IMR-90 (cell line): Measurements from ENCODE around the gene CHRM4. TPM values are rescaled to one million over a fixed set of nuclear protein-coding genes. Genes with fewer than 3 reads are reported as not detected.
A peak's percentile ranks its signal among the peaks of the same experiment; 100 is the strongest.

Experiments used
- ATAC-seq: fragments of 200-7000 bp; cut with Tn5 transposase; 2 replicates; pipeline ENCODE4 v1.9.1; 2020; ENCODE audit warnings: low read depth, mild to moderate bottlenecking, moderate library complexity
- BruUV-seq: library from RNA; stranded (reverse); fragments of 400-500 nt; replicated peaks from 2 replicates; lab custom pipeline; 2021; lab: Mats Ljungman, UMichigan
- CTCF ChIA-PET: fragments of 300-600 bp; formaldehyde crosslinking; extraction: SDS; loops from one replicate; lab custom pipeline; 2021; ENCODE audit warnings: antibody characterized with exemption; lab: Yijun Ruan, JAX
- POLR2A ChIA-PET: fragments of 300-600 bp; sonication (Branson Sonifier 250); formaldehyde crosslinking; loops from one replicate; lab custom pipeline; 2022; ENCODE audit warnings: antibody characterized with exemption; ENCODE audit not compliant: unreplicated experiment; lab: Charles Lee
- DNase-seq: peaks from one replicate; pipeline ENCODE4 v3.0.0; 2013
- H2AFZ ChIP-seq: replicated peaks from 2 replicates; pipeline ENCODE3; 2013; ENCODE audit warnings: low read length, mild to moderate bottlenecking; ENCODE audit not compliant: poor library complexity
- H2AK5ac ChIP-seq: 2 replicates; pipeline ENCODE4 v1.6.1; 2013; ENCODE audit warnings: low read depth, low read length, inconsistent platforms
- H2AK9ac ChIP-seq: replicated peaks from 2 replicates; pipeline ENCODE3; 2013; ENCODE audit warnings: mild to moderate bottlenecking, low read depth, low read length, moderate library complexity; ENCODE audit not compliant: poor library complexity
- H2BK120ac ChIP-seq: 2 replicates; pipeline ENCODE4 v1.6.1; 2013; ENCODE audit warnings: low read depth, low read length, inconsistent platforms
- H2BK15ac ChIP-seq: 3 replicates; pipeline ENCODE4 v1.6.1; 2013; ENCODE audit warnings: low read depth, low read length, inconsistent platforms
- H2BK20ac ChIP-seq: 2 replicates; pipeline ENCODE4 v1.6.1; 2013; ENCODE audit warnings: low read depth, mild to moderate bottlenecking, inconsistent platforms, low read length, moderate library complexity
- H2BK5ac ChIP-seq: 2 replicates; pipeline ENCODE4 v1.6.1; 2013; ENCODE audit warnings: mild to moderate bottlenecking, low read depth, low read length, inconsistent platforms; ENCODE audit not compliant: poor library complexity, severe bottlenecking
- H3K14ac ChIP-seq: replicated peaks from 2 replicates; pipeline ENCODE4 v1.6.1; 2013; ENCODE audit warnings: low read depth, low read length, inconsistent platforms
- H3K18ac ChIP-seq: 2 replicates; pipeline ENCODE4 v1.6.1; 2013; ENCODE audit warnings: low read depth, low read length, control low read depth
- H3K23ac ChIP-seq: 2 replicates; pipeline ENCODE4 v1.6.1; 2013; ENCODE audit warnings: low read depth, low read length, inconsistent platforms
- H3K27ac ChIP-seq: 2 replicates; pipeline ENCODE4 v1.5.1; 2013; ENCODE audit warnings: mild to moderate bottlenecking, control low read depth, low read length; ENCODE audit not compliant: insufficient read depth
- H3K27me3 ChIP-seq: 2 replicates; pipeline ENCODE4 v1.6.1; 2013; ENCODE audit warnings: low read length; ENCODE audit not compliant: control insufficient read depth, insufficient read depth
- H3K36me3 ChIP-seq: 2 replicates; pipeline ENCODE4 v1.6.1; 2013; ENCODE audit warnings: low read length, mixed read lengths; ENCODE audit not compliant: control insufficient read depth, insufficient read depth
- H3K4ac ChIP-seq: 2 replicates; pipeline ENCODE4 v1.6.1; 2013; ENCODE audit warnings: low read depth, low read length, inconsistent platforms
- H3K4me1 ChIP-seq: 2 replicates; pipeline ENCODE4 v1.6.1; 2013; ENCODE audit warnings: low read length, mixed read lengths; ENCODE audit not compliant: control insufficient read depth, insufficient read depth
- H3K4me2 ChIP-seq: 2 replicates; pipeline ENCODE4 v1.6.1; 2013; ENCODE audit warnings: low read depth, mild to moderate bottlenecking, control low read depth, low read length, moderate library complexity
- H3K4me3 ChIP-seq: 2 replicates; pipeline ENCODE4 v1.5.1; 2013; ENCODE audit warnings: low read depth, mild to moderate bottlenecking, control low read depth, low read length, moderate library complexity; ENCODE audit not compliant: insufficient read depth
- H3K56ac ChIP-seq: 2 replicates; pipeline ENCODE4 v1.6.1; 2013; ENCODE audit warnings: low read length, inconsistent platforms; ENCODE audit not compliant: insufficient read depth; ENCODE audit errors: extremely low read depth
- H3K79me1 ChIP-seq, 2 experiments: 2 replicates each; pipeline ENCODE4 v1.6.1; 2013; ENCODE audit warnings: low read length in 2 of 2, inconsistent platforms in 1 of 2, low read depth in 1 of 2
- H3K9ac ChIP-seq: 2 replicates; pipeline ENCODE4 v1.6.1; 2013; ENCODE audit warnings: low read depth, low read length, control low read depth
- H3K9me1 ChIP-seq: 2 replicates; pipeline ENCODE4 v1.6.1; 2013; ENCODE audit warnings: low read length, inconsistent platforms; ENCODE audit not compliant: insufficient read depth
- H3K9me3 ChIP-seq: 2 replicates; pipeline ENCODE4 v1.6.1; 2013; ENCODE audit warnings: low read length; ENCODE audit not compliant: control insufficient read depth, insufficient read depth
- H4K20me1 ChIP-seq: 2 replicates; pipeline ENCODE4 v1.6.1; 2013; ENCODE audit warnings: low read length, inconsistent platforms; ENCODE audit not compliant: insufficient read depth
- H4K5ac ChIP-seq: 2 replicates; pipeline ENCODE4 v1.6.1; 2013; ENCODE audit warnings: mild to moderate bottlenecking, low read depth, low read length, control low read depth
- H4K8ac ChIP-seq, 2 experiments: 2 replicates each; pipeline ENCODE4 v1.6.1; 2013; ENCODE audit warnings: low read depth in 2 of 2, low read length in 2 of 2, control low read depth in 1 of 2, inconsistent platforms in 1 of 2
- H4K91ac ChIP-seq: 2 replicates; pipeline ENCODE4 v1.6.1; 2013; ENCODE audit warnings: low read depth, low read length, inconsistent platforms; ENCODE audit not compliant: insufficient read depth
- BHLHE40 ChIP-seq: fragments of 150-350 bp; IDR thresholded peaks from 2 replicates; pipeline ENCODE4 v1.6.1; 2016; ENCODE audit warnings: mild to moderate bottlenecking, low read depth, low read length
- CEBPB ChIP-seq: IDR thresholded peaks from 2 replicates; pipeline ENCODE4 v1.6.1; 2012; ENCODE audit warnings: low read depth, low read length, improper control_type of control experiment
- ELK1 ChIP-seq: fragments of 150-350 bp; IDR thresholded peaks from 2 replicates; pipeline ENCODE4 v1.6.1; 2016; ENCODE audit warnings: low read depth, mild to moderate bottlenecking, low read length, moderate library complexity, borderline replicate concordance
- FOS ChIP-seq: fragments of 150-350 bp; IDR thresholded peaks from 2 replicates; pipeline ENCODE4 v1.6.1; 2016; ENCODE audit warnings: low read depth, low read length
- MAFK ChIP-seq: IDR thresholded peaks from 2 replicates; pipeline ENCODE4 v1.6.1; 2012; ENCODE audit warnings: low read depth, low read length, improper control_type of control experiment
- MXI1 ChIP-seq: IDR thresholded peaks from 2 replicates; pipeline ENCODE4 v1.6.1; 2012; ENCODE audit warnings: low read depth, mild to moderate bottlenecking, low read length, moderate library complexity, borderline replicate concordance
- NFE2L2 ChIP-seq: fragments of 150-350 bp; IDR thresholded peaks from 2 replicates; pipeline ENCODE4 v1.6.1; 2016; ENCODE audit warnings: low read depth, mild to moderate bottlenecking, low read length
- RCOR1 ChIP-seq: IDR thresholded peaks from 2 replicates; pipeline ENCODE4 v1.6.1; 2012; ENCODE audit warnings: mild to moderate bottlenecking, low read length, improper control_type of control experiment; ENCODE audit not compliant: insufficient replicate concordance
- RFX5 ChIP-seq: IDR thresholded peaks from 2 replicates; pipeline ENCODE4 v1.8.0; 2012; ENCODE audit warnings: low read depth, mild to moderate bottlenecking, low read length, moderate library complexity
- SMC3 ChIP-seq: fragments of 150-350 bp; IDR thresholded peaks from 2 replicates; pipeline ENCODE4 v1.6.1; 2016; ENCODE audit warnings: low read depth, mild to moderate bottlenecking, antibody characterized with exemption, low read length, moderate library complexity
- WGBS, 2 experiments: methylation state at CpG; one replicate each; pipeline versions ENCODE4 v1.1.5 to v1.1.7; 2013; ENCODE audit warnings: missing lambda C conversion rate in 2 of 2; ENCODE audit not compliant: insufficient read length in 1 of 2; ENCODE audit errors: extremely low coverage in 2 of 2; 5-methylcytosine and 5-hydroxymethylcytosine counted together
- dilution Hi-C: fragments of 300-500 bp; cut with HindIII; formaldehyde crosslinking; loops from one replicate; pipeline ENCODE4 v1.14.3; 2018; ENCODE audit warnings: low sequenced_read_pairs; ENCODE audit not compliant: unreplicated experiment
- in situ Hi-C: fragments of 300-500 bp; cut with MboI; formaldehyde crosslinking; loops from 3 replicates; pipeline ENCODE4 v1.14.3; 2019; ENCODE audit warnings: low sequenced_read_pairs, inconsistent platforms, mixed read lengths
- intact Hi-C: fragments of 100-400 bp; cut with micrococcal nuclease; formaldehyde crosslinking; loops from 2 replicates; pipeline ENCODE4 v1.10.0; 2022
- polyA plus RNA-seq, 3 experiments: library from polyadenylated mRNA; depleted of rRNA; stranded (reverse); fragments of >200 nt; gene quantifications; 2 replicates each; pipeline ENCODE4 v1.2.3, GENCODE V29; 2012; ENCODE audit warnings: low replicate concordance in 1 of 3
- total RNA-seq: library from RNA; depleted of rRNA; stranded (reverse); fragments of >200 nt; gene quantifications from 2 replicates; pipeline ENCODE4 v1.2.3, GENCODE V29; 2012

Gene CHRM4
- total and polyA plus RNA-seq, 2 of the 4 experiments (the other 2 are of a cell fraction), result 0.09 to 0.18 TPM

- Histone ChIP-seq H2AK9ac (no peak overlapping the region), H3K9ac (no peak overlapping the region), H3K4ac (no peak overlapping the region), H3K36me3 (peaks cover 24% of the 10 kb centered on the region), H2BK5ac (no peak overlapping the region), H2BK120ac (no peak overlapping the region), H3K79me1 (peaks cover 0 to 6% of the 10 kb centered on the region in 2 experiments; a peak in 1 of 4 replicates), H3K18ac (no peak overlapping the region), H4K5ac (no peak overlapping the region), H3K9me1 (peaks cover 8% of the 10 kb centered on the region), H2AK5ac (no peak overlapping the region), H4K8ac (no peak overlapping the region), H3K9me3 (no peaks in the 10 kb centered on the region), H3K27ac (no peak overlapping the region), H3K27me3 (no peaks in the 10 kb centered on the region), H2BK20ac (no peak overlapping the region), H3K4me1 (no peaks in the 10 kb centered on the region), H3K4me2 (no peak overlapping the region), H3K14ac (0 out of 2 replicates have a peak overlapping the region, but pooled peaks have one; percentile 14), H3K23ac (no peak overlapping the region), H4K20me1 (peaks cover 9% of the 10 kb centered on the region; the same call in 1 of the 2 replicates), H3K4me3 (no peak overlapping the region), H2BK15ac (no peak overlapping the region), H2AFZ (no peak overlapping the region), H4K91ac (no peak overlapping the region), H3K56ac (no peak overlapping the region)
- no peak for DNase-seq
- WGBS, 2 experiments, result no CpG with 5 or more reads among the region's 3 CpGs
- no TSS peak for BruUV-seq
- no peak for ATAC-seq
- ChIA-PET POLR2A (no interaction called here), CTCF (no interaction called here)
- dilution Hi-C loops (no loop called here), intact Hi-C loops (no loop called here), in situ Hi-C loops (no loop called here)
- TF ChIP-seq NFE2L2 (no peak), RCOR1 (no peak), ELK1 (no peak), CEBPB (no peak), FOS (no peak), RFX5 (no peak), MXI1 (no peak), SMC3 (no peak), BHLHE40 (no peak), MAFK (no peak)
These were observed 44.1 kb upstream of the CHRM4 start for GRCh38 chr11:46435679-46436078.
